GF-D8 (cell line): Measurements from ENCODE around the gene TIMP2.
"Not testable (repeated sequence)": the region's sequence is repeated elsewhere in the genome, so short reads cannot be mapped to it uniquely, and the experiment has no call there.

Experiments
- DNase-seq: peaks from one replicate; lab custom pipeline; 2025; lab: John Stamatoyannopoulos, UW

Gene TIMP2

GRCh38 chr17:78954684-78955083 lies 29.5 kb upstream of the TIMP2 start:
- no peak for DNase-seq

GRCh38 chr17:78953356-78954350 lies 28.5 kb upstream of the TIMP2 start:
- DNase-seq, result no peak

- no peak for DNase-seq
These were observed 27.5 kb upstream of the TIMP2 start for GRCh38 chr17:78952706-78953105.

- DNase-seq, result no peak
These were observed 26.9 kb upstream of the TIMP2 start for GRCh38 chr17:78951967-78952551.

GRCh38 chr17:78950870-78951269 lies 25.7 kb upstream of the TIMP2 start:
- DNase-seq, result no peak

GRCh38 chr17:78947235-78948149 lies 22.3 kb upstream of the TIMP2 start:
- DNase-seq, result no peak

- DNase-seq, result no peak
These were observed 21.4 kb upstream of the TIMP2 start for GRCh38 chr17:78946631-78947030.

GRCh38 chr17:78946131-78946530 lies 20.9 kb upstream of the TIMP2 start:
- DNase-seq, result no peak

GRCh38 chr17:78945455-78945854 lies 20.3 kb upstream of the TIMP2 start:
- not testable (repeated sequence) for DNase-seq

- no peak for DNase-seq
These were observed 19.8 kb upstream of the TIMP2 start for GRCh38 chr17:78944956-78945355.

GRCh38 chr17:78944026-78944425 lies 18.8 kb upstream of the TIMP2 start:
- no peak for DNase-seq

- no peak for DNase-seq
These were observed 15.5 kb upstream of the TIMP2 start for GRCh38 chr17:78940708-78941107.

GRCh38 chr17:78940258-78940657 lies 15.1 kb upstream of the TIMP2 start:
- no peak for DNase-seq

- DNase-seq, result no peak
These were observed 14.4 kb upstream of the TIMP2 start for GRCh38 chr17:78939615-78940014.

GRCh38 chr17:78937561-78937960 lies 12.4 kb upstream of the TIMP2 start:
- DNase-seq, result no peak

GRCh38 chr17:78935419-78936323 lies 10.5 kb upstream of the TIMP2 start:
- DNase-seq, result no peak

- DNase-seq, result no peak
These were observed 9.7 kb upstream of the TIMP2 start for GRCh38 chr17:78934681-78935418.

- DNase-seq, result peak; percentile 9
These were observed 8.9 kb upstream of the TIMP2 start for GRCh38 chr17:78933959-78934568.

GRCh38 chr17:78933025-78933958 lies 8.1 kb upstream of the TIMP2 start:
- peak; percentile 21 for DNase-seq
